SH-SY5Y (cell line): Measurements from ENCODE around the gene TRPM4.

Experiments used
- GATA2 ChIP-seq: IDR thresholded peaks from 2 replicates; pipeline ENCODE4 v1.6.1; 2011; ENCODE audit warnings: mild to moderate bottlenecking, low read depth, low read length
- GATA3 ChIP-seq: IDR thresholded peaks from 2 replicates; pipeline ENCODE4 v1.6.1; 2011; ENCODE audit warnings: low read depth, mild to moderate bottlenecking, low read length, moderate library complexity

GRCh38 chr19:49243726-49244125, 86.1 kb downstream of the TRPM4 start:
- TF ChIP-seq GATA2: no peak
- no peak for TF ChIP-seq GATA3
